ENCODE measurements around the gene TIMP1. TPM values are rescaled to one million over a fixed set of nuclear protein-coding genes. Genes with fewer than 3 reads are reported as not detected.

The TIMP1 gene
- total RNA-seq, 1 donor from 2014 or later = 57.1 TPM

- TF ChIP-seq CTCF (IDR thresholded peaks at IDR 0.05; ENCODE audit: insufficient read depth, low read length, severe bottlenecking) = no peak
- Histone ChIP-seq H3K27me3 (ENCODE audit: control insufficient read depth, insufficient read depth, low read length) (no peaks in the 10 kb centered on the region), H3K36me3 (ENCODE audit: control insufficient read depth, insufficient read depth, low read length) (no peaks in the 10 kb centered on the region), H3K4me3 (ENCODE audit: low read depth, low read length) (no peak overlapping the region)
- FAIRE-seq = no peak
- peak; percentile 48 for DNase-seq (ENCODE audit: low read depth)
Measured at GRCh38 chrX:47587091-47587891, 5.1 kb downstream of the TIMP1 start.

- DNase-seq (ENCODE audit: low read depth) = no peak
- FAIRE-seq = no peak
- H3K27me3 ChIP-seq (ENCODE audit: control insufficient read depth, insufficient read depth, low read length) = no peaks in the 10 kb centered on the region
- no peaks in the 10 kb centered on the region for H3K36me3 ChIP-seq (ENCODE audit: control insufficient read depth, insufficient read depth, low read length)
- no peak for TF ChIP-seq CTCF (IDR thresholded peaks at IDR 0.05; ENCODE audit: insufficient read depth, low read length, severe bottlenecking)
- H3K4me3 ChIP-seq (ENCODE audit: low read depth, low read length) = no peak overlapping the region
Measured at GRCh38 chrX:47587906-47588735, 5.9 kb downstream of the TIMP1 start.

GRCh38 chrX:47590984-47591383 lies 8.7 kb downstream of the TIMP1 start:
- FAIRE-seq (no peak), DNase-seq (ENCODE audit: low read depth) (no peak)
- no peaks in the 10 kb centered on the region for H3K36me3 ChIP-seq (ENCODE audit: control insufficient read depth, insufficient read depth, low read length)
- no peak for TF ChIP-seq CTCF (IDR thresholded peaks at IDR 0.05; ENCODE audit: insufficient read depth, low read length, severe bottlenecking)
- no peaks in the 10 kb centered on the region for H3K27me3 ChIP-seq (ENCODE audit: control insufficient read depth, insufficient read depth, low read length)
- no peak overlapping the region for H3K4me3 ChIP-seq (ENCODE audit: low read depth, low read length)

- no peak for DNase-seq (ENCODE audit: low read depth)
- TF ChIP-seq CTCF (IDR thresholded peaks at IDR 0.05; ENCODE audit: insufficient read depth, low read length, severe bottlenecking) = no peak
- H3K27me3 ChIP-seq (ENCODE audit: control insufficient read depth, insufficient read depth, low read length) = no peaks in the 10 kb centered on the region
- no peaks in the 10 kb centered on the region for H3K36me3 ChIP-seq (ENCODE audit: control insufficient read depth, insufficient read depth, low read length)
- no peak for FAIRE-seq
- H3K4me3 ChIP-seq (ENCODE audit: low read depth, low read length) = no peak overlapping the region
Measured at GRCh38 chrX:47593522-47593921, 11.3 kb downstream of the TIMP1 start.

GRCh38 chrX:47595716-47596251 lies 13.5 kb downstream of the TIMP1 start:
- H3K4me3 ChIP-seq (ENCODE audit: low read depth, low read length) = no peak overlapping the region
- H3K27me3 ChIP-seq (ENCODE audit: control insufficient read depth, insufficient read depth, low read length) = no peaks in the 10 kb centered on the region
- FAIRE-seq = no peak
- no peak for DNase-seq (ENCODE audit: low read depth)
- TF ChIP-seq CTCF (IDR thresholded peaks at IDR 0.05; ENCODE audit: insufficient read depth, low read length, severe bottlenecking) = no peak
- no peaks in the 10 kb centered on the region for H3K36me3 ChIP-seq (ENCODE audit: control insufficient read depth, insufficient read depth, low read length)

Data from bronchial epithelial cell (primary cell).